GM19035 (cell line): Measurements from ENCODE around the gene TNS1.

ENCODE experiments used
- ATAC-seq: cut with Tn5 transposase; IDR thresholded peaks from one replicate; pipeline ENCODE4 v1.9.1; 2021; ENCODE audit not compliant: unreplicated experiment

The TNS1 gene

DNA sequence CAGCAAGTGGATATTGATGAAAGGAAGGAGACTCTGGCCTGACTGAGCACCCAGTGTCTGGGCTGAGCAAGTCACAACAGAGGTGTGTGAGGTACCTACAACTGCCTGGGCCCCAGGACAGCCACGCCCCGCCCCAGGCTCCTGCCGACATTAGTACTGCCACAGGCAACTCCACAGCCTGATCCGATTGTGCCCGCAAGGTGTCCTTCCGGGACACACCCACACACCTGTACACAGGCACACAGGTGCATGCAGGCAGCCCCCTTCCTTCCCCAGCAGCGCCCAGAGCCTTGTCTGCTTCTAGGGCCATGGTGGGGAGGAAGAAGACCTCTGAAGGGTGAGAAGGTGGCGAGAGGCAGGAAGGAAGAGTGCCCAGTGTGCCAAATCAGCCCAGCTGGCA lies 83.6 kb downstream of the TNS1 start:
- no peak for ATAC-seq

GRCh38 chr2:217918308-217919024 lies 84.3 kb downstream of the TNS1 start:
- ATAC-seq = no peak

DNA sequence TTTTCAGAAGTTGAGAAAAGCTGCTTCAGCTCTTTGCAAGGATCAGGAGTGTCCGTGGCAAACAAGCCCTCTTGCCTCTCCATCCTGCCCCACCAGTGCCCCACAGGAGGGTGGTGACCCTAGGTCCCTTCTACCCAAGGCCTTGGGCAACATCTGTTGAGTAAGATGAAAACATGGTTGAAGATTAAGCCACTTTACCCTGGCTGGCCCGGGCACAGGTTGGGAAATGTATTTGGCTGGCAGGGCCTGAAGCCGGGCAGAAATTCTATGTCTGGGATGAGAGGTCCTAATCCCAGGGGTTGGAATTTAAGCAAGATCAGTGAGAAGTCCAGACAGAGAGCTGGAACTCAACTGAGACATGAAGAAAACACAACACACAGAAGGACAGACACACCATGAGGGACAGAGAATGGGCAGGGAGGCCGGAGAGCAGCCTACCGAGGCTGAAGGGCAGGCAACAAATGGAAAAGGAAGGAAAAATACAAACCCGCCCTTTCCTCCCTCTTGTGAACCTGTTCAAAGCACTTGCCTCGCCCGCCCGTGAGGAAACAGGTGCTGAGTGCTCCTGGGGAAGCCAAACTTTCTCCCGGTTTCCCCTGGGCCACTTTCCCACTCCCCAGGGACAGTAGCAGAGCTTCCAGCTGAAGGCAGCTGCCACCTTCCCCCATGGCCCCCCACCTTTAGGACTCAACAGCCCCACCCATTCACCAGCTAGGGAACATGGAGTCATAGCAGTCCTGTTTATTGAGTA lies 86.1 kb downstream of the TNS1 start:
- ATAC-seq = no peak

- ATAC-seq = no peak
Measured at GRCh38 chr2:217915706-217916105, 87.1 kb downstream of the TNS1 start.

GRCh38 chr2:217914878-217915277 lies 87.9 kb downstream of the TNS1 start:
- ATAC-seq = no peak

DNA sequence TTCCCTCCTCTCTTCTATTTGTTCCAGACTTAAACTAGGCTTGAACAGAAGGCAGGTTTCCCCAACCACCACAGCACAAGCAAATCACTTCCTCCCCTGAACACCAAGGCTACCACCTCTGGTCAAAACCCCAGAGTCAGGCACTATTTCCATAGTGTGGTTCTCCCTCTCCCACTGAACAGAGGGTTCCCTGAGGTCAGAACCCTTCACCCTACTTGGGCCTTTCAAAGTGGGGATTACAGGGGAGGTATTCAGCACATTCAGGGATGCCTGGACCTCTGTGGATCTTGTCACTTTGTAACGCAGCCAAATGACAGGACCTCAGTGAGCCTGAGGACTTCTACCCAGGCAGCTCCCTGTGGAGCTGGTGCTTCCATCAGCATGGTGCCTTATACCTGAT lies 88.7 kb downstream of the TNS1 start:
- ATAC-seq = no peak

GRCh38 chr2:217913436-217913835 lies 89.4 kb downstream of the TNS1 start:
- ATAC-seq = no peak

- ATAC-seq = no peak
Measured at GRCh38 chr2:217912098-217913024, 90.4 kb downstream of the TNS1 start.

GRCh38 chr2:217911283-217912097 lies 91.3 kb downstream of the TNS1 start:
- ATAC-seq = no peak

DNA sequence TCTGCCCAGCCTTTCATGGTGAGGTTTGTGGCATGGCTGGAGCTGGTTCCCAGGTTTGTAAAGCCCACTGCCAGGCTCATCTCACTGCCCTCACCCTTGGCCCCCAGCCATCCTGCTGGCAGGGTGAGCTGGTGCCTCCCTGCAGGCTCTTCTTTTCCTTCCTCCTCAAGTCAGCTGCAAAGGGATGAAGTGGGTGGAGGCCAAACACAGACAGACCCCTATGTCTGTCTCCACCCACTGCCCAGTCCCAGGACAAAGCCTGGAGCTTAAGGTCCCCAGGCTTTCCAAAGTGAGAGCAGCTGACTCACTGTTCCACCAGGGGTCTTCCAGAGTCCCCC lies 92.0 kb downstream of the TNS1 start:
- no peak for ATAC-seq

DNA sequence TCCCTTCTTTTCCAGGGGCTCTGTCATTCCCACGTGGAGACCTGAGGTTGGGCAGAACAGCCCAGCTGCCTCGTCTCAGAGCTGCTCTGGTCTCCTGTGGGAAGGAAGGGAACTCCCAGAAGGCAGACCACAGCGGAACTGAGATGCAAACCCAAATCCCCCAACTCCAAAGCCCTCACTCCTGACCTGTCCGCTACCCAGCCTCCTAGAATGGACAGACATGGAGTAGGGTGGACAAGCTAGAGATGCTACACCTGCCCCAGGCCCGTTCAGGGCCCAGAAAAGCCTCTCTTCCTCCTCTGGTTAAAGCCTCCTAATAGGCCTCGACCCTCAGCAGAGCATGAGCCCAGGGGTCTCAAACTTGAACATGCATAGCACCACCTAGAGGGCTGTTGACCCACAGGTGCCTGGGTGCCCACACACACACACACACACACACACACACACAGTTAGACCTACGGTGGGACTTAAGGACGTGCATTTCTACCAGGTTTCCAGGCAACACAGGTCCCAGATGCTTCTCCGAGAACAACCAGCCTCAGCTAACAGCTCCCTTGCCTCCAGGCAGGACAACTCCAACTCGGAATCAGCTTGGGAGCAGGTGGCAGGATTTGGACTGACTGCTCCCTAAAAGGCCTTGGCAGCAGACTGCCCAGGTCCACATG lies 93.5 kb downstream of the TNS1 start:
- ATAC-seq = no peak

- no peak for ATAC-seq
Measured at GRCh38 chr2:217908544-217908943, 94.3 kb downstream of the TNS1 start.

GRCh38 chr2:217907266-217907665 lies 95.5 kb downstream of the TNS1 start:
- no peak for ATAC-seq

- ATAC-seq = no peak
Measured at GRCh38 chr2:217906798-217907197, 96.0 kb downstream of the TNS1 start.

DNA sequence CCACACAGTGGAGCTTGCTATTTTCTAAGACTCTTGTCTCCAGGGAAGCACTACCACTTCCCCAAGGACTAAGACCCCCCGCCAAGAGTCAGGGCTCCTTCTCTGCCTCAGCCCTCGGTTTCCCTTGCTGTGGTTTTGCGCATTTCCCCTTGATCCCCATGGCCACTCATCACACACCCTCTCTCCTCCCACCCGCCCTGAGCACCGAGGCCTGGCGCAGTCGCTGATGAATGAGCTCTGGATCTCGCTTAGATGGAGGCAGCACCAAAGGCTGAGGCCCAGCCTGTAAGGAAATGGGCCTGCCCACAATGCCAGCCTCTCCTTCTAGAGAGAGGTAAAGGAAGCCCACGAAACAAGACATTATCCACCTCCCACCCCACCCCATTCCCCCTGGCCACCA lies 96.9 kb downstream of the TNS1 start:
- ATAC-seq = no peak

- no peak for ATAC-seq
Measured at GRCh38 chr2:217905395-217905794, 97.4 kb downstream of the TNS1 start.

GRCh38 chr2:217904614-217904965 lies 98.2 kb downstream of the TNS1 start:
- ATAC-seq = no peak

- ATAC-seq = no peak
Measured at GRCh38 chr2:217903859-217904613, 98.8 kb downstream of the TNS1 start.

DNA sequence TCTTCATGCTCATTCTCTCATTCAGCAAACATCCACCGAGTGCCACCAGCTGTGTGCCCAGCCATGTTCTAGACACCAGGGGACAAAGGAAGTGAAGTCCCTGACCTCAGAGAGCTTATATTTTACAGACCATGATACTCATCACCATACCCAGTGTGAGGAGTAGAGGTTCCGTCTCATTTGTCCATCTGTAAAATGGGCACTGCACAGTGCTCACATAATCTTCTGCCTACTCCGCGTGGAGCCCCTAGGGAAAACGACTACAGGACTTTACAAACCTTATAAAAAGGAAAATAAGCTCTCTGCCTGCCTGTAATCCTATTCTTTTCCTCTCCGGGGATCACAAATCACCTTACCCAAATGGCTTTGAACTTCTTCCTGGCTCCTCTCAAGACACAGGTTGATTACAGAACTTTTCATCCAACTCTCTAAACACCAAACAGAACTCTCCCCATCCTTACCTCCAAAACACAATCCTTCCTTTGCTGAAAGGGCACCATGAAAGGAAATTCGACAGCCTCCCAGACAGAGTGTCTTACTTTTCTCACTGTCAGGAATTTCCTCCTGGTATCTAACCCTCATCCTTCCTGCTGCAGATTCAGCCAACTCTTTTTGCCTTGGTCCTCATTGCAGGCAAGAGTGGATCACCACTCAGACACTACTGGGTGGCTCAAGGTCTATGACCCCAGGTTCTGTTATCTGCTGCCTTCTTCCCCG lies 99.5 kb downstream of the TNS1 start:
- ATAC-seq = no peak
